Left ventricle myocardium superior (tissue), 1 donor: Measurements from ENCODE around the gene OBSCN. TPM values are rescaled to one million over a fixed set of nuclear protein-coding genes. Genes with fewer than 3 reads are reported as not detected.
A peak's percentile ranks its signal among the peaks of the same experiment; 100 is the strongest.

ENCODE experiments used
- ATAC-seq: fragments of 200-7000 bp; cut with Tn5 transposase; one replicate; pipeline ENCODE4 v1.9.1; 2020; ENCODE audit warnings: mild to moderate bottlenecking, moderate library complexity
- DNase-seq: peaks from one replicate; pipeline ENCODE4 v3.0.0-alpha.2; 2020
- intact Hi-C: fragments of 100-400 bp; cut with micrococcal nuclease; formaldehyde crosslinking; loops from one replicate; pipeline ENCODE4 v1.11.0; 2022
- total RNA-seq: library from RNA; stranded (reverse); fragmentation: NEBNext Ultra II Directional; extraction: Animal tissue kit (Norgen Biotek cat#: 25700); gene quantifications from one replicate; pipeline ENCODE4 v1.2.1, GENCODE V29; 2021
- donor health status: DM: no; HTN: yes; CAD: no; lungs with severe emphysema.

The OBSCN gene
- total RNA-seq, 1 donor from 2014 or later, result 316 TPM

DNA sequence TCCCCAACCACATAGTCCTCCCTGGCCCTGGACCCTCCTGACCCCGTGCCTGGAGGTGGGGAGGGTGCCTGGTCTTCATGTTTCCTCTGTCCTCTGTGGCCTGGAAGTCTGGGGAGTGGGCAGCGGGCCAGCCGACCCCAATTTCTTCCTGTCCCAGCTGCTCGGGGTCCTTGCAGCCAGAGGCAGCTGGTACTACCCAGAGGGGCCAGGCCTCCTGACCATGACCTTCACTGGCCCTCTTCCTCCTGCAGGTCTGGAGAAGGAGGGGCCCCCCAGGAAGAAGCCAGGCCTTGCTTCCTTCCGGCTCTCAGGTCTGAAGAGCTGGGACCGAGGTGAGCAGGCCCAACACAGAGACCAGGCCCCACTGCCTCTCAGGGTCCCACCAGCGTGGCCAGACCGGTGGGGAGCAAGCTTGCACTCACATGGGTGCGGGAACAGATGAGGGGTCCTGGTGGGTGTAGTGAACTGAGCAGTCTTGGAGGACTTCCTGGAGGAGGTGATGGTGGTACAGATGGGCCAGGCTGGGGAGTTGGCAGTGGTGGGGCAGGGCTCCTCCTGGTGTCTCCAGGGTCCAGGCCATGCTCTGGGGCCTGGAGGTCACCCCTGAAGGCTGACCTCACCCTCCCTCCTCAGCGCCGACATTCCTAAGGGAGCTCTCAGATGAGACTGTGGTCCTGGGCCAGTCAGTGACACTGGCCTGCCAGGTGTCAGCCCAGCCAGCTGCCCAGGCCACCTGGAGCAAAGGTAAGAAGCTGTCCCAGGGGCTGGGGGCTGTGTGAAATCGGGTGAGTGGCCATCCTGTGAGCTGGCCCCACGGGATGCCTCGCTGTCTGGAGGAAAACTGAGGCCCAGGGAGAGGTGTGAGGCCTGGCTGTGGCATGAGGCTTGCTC lies 166.1 kb downstream of the OBSCN start:
- intact Hi-C loops, result no loop called here
- ATAC-seq (no peak), DNase-seq (peak; percentile 36)

DNA sequence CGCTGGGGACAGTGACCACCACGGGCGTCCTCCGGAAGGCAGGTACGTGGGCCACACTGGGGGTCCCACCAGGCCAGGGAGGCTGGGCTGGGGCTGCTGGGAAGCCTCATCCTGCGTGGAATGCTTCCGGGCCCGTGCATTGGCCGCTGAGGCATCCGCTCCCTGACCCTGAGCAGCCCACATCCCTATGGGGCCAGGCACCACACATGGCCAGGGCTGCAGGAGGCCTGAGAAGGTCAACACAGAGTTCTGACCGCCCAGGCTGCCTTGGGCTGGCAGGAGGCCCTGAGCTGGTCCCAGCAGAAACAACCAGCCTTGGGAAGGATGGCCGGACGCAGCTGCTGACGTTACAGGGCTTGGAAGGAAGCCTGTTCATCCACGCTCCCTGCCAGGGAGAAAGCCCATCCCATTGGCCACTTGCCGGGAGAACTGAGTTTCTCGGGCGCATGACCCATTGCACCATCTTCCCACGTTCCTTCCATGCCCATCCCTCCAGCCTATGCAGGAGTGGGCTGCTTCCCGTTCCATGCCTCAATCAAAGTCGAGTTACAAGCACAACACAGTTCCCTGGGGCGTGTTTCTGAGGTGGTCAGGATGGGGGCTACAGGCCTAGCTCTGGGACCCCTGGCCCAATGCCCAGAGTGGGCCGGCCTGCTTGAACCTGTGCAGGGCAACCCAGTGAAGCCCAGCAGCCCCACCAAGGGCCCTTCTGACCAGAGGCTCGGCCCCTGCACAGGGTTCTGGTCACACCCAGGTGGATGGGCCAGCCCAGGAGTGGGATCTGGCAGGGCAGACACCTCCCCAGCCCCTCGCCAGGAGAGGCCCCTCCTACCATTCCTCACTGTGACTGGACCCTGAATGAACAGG lies 167.1 kb downstream of the OBSCN start:
- intact Hi-C loops, result no loop called here
- peak; percentile 58 for ATAC-seq

DNA sequence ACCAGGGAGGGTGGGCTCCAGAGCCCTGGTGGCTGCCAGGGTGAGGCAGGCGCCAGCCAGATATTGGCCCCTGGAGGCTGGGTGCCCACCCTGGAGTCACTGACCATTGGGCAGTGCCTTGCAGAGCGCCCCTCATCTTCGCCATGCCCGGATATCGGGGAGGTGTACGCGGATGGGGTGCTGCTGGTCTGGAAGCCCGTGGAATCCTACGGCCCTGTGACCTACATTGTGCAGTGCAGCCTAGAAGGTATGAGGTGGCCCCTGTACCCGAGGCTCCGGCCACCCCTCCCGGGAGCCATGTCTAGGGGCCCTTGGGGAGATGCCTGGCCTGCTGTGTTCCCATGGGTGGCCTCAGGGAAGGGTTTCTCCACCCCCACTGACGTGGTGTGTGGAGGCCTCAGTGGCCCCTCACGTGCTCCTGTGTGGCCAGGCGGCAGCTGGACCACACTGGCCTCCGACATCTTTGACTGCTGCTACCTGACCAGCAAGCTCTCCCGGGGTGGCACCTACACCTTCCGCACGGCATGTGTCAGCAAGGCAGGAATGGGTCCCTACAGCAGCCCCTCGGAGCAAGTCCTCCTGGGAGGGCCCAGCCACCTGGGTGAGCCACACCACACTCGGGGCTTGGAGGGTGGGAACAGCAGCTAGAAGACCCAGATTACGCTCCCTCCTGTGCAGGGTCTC lies 167.9 kb downstream of the OBSCN start:
- intact Hi-C loops, result no loop called here
- ATAC-seq, result no peak
- peak; percentile 28 for DNase-seq

More for the DNA sequence above, 167.1 kb downstream of the OBSCN start:
- DNase-seq, result peak; percentile 92

DNA sequence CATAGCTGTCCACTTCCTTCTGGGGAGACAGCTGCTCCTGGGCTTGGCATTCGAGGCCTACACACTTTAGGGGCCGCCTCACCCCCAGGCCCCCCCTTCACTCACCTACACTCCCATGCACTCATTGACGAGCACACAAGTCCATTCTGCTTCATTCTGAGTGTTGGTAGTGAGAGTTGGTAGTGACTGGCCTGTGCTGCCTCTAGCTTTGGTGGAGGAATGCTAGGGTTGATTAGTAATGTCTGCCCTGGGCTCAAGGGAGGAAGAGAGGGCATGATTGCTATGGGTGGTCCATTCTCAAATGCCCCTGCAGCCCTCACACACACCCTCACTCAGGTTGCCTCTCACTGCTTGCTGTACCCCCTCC lies 168.4 kb downstream of the OBSCN start:
- DNase-seq (no peak), ATAC-seq (no peak)
- intact Hi-C loops, result no loop called here

DNA sequence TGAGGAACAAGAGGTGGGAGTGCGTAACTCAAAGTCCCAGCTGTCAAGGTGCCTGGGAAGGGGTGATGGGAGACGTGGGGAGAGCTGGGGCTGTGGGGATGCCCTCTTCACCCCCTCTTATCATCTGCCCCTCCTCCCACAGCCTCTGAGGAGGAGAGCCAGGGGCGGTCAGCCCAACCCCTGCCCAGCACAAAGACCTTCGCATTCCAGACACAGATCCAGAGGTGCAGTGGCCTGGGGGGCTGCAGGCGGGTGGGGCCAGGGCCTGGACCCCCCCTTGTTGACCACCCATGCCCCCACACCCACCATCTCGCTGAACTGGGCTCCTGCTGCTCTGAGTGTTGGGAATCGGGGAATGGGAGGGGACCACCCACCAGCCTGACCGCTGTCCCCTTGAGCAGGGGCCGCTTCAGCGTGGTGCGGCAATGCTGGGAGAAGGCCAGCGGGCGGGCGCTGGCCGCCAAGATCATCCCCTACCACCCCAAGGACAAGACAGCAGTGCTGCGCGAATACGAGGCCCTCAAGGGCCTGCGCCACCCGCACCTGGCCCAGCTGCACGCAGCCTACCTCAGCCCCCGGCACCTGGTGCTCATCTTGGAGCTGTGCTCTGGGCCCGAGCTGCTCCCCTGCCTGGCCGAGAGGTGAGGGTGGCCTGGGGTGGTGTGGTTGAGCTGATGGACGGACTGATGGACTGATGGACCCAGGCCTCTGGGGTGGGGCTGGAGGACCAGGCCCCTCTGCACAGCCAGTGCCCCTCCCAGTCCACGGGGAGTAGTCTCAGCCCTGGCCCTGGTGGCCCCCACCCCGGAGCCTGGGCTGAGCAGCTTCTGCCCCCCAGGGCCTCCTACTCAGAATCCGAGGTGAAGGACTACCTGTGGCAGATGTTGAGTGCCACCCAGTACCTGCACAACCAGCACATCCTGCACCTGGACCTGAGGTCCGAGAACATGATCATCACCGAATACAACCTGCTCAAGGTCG lies 169.1 kb downstream of the OBSCN start:
- intact Hi-C loops, result no loop called here
- peak; percentile 29 for DNase-seq

DNA sequence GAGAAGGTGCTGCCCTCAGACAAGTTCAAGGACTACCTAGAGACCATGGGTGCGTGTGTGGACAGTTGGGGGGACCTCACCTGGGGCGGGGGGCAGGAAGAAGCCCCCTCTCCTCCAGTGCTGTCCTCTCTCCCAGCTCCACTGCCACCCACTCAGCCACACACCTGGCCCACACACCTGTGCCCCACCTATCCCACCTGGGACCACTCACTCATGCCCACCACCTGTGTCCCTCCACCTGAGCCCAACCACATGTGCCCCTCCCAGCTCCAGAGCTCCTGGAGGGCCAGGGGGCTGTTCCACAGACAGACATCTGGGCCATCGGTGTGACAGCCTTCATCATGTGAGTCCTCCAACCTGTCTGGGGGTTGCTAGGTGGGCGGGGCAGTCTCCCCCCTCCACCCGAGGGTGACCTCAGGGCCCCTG lies 169.8 kb downstream of the OBSCN start:
- intact Hi-C loops, result no loop called here
- DNase-seq (no peak), ATAC-seq (no peak)

More for the DNA sequence above, 169.1 kb downstream of the OBSCN start:
- ATAC-seq, result no peak

DNA sequence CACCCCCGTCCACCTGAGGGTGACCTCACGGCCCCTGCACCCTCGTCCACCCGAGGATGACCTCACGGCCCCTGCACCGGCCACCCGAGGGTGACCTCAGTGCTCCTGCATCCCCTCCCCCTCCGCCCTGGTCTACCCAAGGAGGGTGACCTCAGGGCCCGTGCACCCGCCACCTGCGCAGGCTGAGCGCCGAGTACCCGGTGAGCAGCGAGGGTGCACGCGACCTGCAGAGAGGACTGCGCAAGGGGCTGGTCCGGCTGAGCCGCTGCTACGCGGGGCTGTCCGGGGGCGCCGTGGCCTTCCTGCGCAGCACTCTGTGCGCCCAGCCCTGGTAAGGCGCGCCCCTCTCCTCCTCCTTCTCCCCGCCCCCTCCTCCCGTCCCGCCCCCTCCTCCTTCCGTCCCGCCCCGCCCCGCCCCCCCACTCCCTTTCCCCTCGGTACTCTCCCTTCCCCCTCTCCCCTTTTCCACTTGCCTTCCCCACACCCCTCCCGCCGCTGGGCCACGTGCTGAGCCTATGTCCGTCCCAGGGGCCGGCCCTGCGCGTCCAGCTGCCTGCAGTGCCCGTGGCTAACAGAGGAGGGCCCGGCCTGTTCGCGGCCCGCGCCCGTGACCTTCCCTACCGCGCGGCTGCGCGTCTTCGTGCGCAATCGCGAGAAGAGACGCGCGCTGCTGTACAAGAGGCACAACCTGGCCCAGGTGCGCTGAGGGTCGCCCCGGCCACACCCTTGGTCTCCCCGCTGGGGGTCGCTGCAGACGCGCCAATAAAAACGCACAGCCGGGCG lies 170.4 kb downstream of the OBSCN start:
- DNase-seq (peak; percentile 87), ATAC-seq (peak; percentile 48)
- intact Hi-C loops, result no loop called here

DNA sequence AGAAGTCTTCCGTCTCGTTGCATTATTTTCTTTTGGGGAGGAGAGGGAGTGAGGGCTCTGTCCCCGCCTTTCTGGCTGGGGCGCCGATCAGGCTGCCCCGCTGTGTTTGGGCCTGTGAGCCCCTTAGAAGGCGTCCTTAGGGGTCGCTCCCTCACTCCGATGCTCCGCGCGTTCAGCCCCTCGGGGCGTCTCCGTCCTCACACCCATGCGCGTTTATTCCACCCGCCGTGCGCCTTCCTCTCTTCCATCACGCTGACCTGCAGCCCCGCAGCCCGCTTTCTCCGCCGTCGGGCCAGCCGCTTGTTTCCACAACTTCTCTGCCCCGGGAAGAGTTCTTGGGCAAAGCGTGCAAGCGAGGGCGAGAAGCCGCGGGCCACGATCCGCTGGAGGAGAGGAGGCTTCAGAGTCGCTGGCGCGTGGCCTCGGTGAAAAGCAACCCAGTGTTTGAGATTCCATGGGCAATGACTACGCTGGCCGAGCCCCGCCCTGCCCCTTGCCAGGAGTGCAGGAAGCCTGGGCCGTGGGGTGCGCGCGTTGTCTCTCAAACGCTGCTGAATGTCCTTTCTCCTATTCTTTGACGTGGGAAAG lies 171.1 kb downstream of the OBSCN start:
- intact Hi-C loops, result no loop called here
- DNase-seq (peak; percentile 51), ATAC-seq (no peak)

DNA sequence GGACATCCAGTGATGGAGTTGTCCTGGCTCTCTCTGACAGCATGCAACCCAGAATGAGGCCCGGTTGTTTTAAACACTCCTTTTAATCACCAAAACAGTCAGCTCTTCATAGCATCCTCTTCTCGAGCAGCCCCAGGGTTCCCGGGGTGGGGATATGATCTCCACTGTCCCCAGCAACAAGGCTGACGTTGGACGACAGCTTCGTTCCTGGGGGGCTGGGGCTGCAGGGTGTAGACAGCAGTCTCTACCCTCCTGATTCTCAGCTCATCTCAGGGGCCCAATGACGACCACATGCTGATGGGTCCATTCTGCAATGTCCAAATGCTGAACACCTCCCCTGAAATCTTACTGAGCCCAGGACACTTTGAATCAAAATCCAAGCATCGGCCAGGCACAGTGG lies 171.8 kb downstream of the OBSCN start:
- ATAC-seq, result no peak
- intact Hi-C loops, result no loop called here
- DNase-seq, result no peak

DNA sequence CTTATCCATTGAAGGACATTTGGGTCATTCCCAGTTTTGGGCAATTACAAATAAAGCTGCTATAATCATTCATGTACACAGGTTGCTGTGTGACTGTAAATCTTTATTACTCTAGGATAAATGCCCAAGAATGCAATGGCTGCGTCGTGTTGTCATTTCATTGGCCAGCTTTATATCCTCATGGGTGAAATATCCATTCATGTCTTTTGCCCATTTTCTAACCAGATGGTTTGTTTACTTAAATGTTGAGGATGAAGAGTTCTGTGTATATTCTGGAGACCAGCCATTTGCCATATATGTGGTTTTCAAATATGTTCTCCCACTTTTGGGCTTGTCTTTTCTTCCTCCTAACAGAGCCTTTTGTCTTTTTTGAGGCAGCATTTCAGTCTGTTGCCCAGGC lies 173.5 kb downstream of the OBSCN start:
- DNase-seq, result no peak
- intact Hi-C loops, result no loop called here
- ATAC-seq, result no peak

DNA sequence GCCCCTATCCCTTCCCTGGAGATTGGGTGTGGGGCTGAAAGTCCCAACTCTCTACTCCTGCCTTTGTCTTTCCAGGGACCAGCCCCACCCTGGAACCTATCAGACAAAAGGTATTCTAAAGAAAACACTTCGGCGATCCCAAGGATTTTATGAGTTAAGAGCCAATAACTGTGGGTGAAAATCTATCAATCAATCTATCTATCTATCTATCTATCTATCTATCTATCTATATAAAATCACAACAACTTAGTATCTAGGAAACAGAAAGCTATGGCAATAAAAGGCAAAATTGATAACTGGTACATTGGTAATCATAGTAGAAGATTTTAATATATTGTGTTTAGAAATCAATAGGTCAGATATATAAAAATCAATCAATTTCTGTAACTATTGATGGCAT lies 175.9 kb downstream of the OBSCN start:
- intact Hi-C loops, result no loop called here
- DNase-seq (no peak), ATAC-seq (no peak)

DNA sequence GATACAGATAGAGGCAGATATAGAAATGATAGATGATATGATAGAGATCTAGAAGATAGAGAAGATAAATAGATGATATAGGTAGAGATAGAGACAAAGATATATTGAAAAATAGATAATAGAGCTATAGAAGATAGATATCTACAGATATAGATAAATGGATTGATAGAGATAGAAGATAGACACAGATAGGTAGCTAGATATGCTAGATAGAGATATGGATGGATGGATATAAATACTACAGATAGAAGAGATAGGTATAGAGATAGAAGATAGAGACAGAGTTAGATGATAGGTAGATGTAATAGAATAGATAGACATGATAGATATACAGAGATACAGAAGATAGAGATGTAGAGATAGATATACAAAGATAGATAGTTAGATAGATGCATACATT lies 177.4 kb downstream of the OBSCN start:
- DNase-seq (no peak), ATAC-seq (no peak)
- intact Hi-C loops, result no loop called here

DNA sequence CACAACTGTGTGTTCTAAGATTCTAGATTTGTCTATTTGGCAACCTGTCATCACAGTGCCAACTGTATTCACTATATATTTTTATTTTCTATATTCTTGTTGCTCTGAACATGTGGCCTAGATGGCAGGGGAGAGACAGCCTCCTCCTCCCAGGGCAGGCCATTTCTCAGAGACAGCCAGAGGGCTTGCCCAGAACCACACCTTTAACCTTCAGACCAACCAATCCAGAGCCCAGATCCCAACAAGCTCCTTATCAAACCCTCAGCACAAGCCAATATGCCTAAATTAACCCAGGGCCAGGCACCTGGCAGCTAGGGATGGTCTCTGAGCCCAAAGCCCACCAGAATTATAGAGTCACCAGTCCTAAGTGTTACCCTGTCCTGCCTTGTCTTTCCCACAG lies 179.5 kb downstream of the OBSCN start:
- DNase-seq, result no peak
- ATAC-seq, result no peak

DNA sequence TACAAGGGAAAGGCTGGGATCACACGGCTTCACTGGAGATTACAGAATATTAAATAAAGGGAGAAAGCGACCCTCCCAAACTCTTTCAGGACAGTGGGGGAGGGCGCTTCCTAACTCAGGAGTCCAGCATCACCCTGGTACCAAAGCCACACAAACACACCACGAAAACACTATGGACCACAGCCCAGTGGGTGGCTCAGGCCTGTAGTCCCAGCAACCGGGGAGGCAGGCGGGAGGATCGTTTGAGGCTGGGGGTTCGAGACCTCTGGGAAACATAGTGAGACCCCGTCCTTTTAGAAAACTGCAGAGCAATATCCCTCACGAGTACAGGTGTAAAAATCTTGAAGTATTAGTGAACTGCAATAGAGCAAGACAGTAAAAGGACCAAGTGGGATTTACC lies 182.8 kb downstream of the OBSCN start:
- DNase-seq, result no peak
- no peak for ATAC-seq
- intact Hi-C loops, result no loop called here

More for the DNA sequence above, 179.5 kb downstream of the OBSCN start:
- intact Hi-C loops, result no loop called here

DNA sequence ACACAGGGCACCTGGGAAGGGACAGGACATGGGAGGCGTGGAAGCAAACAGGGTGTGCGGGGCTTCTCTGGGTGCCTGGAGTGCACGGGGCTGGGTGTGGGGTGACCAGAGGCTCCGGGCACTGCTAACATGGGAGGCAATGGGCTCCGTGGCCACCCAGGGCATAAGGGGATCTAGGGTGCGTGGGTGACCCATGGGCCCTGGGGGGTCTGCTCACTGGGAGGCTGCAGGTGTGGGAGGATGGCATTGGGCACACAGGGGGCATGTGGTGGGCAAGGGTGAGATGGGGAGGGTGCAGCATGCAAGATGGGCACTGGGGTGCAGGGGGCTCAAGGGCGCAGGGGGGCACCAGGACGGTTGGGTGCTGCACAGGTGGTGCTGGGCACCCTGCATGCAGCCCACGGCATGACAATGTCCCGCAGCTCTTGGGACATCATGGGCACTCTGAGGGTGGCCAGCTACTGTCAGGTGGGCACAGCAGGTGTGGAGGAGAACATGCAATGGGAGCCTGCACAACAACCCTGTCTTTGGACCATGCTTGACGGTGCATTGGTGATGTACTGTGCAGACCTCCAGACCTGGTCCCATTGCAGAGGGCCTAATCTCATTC lies 183.7 kb downstream of the OBSCN start:
- intact Hi-C loops, result no loop called here
- peak; percentile 26 for DNase-seq
- no peak for ATAC-seq

DNA sequence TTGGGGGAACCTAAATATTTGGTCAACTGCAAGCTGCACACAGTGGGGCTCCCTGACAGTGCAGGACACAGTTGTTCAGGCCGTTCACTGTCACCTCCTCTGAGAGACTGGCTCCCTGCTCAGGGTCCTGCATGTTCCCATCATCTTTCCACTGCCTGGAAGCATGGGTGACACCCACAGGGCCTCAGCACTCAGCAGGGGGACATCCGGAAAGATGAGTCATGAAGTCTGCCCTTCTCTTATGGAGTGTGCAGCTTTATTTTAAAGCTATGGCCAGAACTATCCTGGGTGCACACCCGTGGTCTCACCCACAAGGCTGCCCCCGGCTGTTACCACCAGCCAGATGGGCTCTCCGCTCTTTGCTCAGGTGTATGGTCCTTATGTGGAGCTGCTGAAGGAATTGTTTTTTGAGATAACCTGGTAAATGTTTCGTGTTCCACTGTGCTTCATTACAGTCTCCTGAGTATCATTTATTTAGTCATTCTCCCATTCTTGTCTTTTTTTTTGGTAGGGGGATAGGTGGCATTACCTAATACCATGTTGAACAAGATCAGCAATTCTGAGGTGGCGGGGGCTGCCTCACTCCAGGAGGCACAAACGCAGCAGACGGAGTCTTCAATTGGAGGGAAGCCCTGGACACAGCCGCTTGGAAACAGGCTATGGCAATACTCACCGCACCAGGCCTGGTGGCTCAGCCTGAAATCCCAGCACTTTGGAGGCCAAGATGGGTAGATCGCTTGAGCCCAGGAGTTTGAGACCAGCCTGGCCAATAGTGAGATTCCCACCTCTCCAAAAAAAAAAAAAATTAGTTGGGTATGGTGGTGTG lies 184.5 kb downstream of the OBSCN start:
- DNase-seq (no peak), ATAC-seq (no peak)
- intact Hi-C loops, result no loop called here
